H1 (cell line): ENCODE measurements around the gene FKBP2. TPM values are rescaled to one million over a fixed set of nuclear protein-coding genes. Genes with fewer than 3 reads are reported as not detected.
A peak's percentile ranks its signal among the peaks of the same experiment; 100 is the strongest.

Experiments used
- CTCF ChIA-PET: fragments of 300-600 bp; sonication (Branson Sonifier 250); formaldehyde crosslinking; loops from one replicate; lab custom pipeline; 2021; ENCODE audit not compliant: partially characterized antibody; lab: Charles Lee
- POLR2A ChIA-PET: fragments of 300-600 bp; sonication (Branson Sonifier 250); formaldehyde crosslinking; loops from one replicate; lab custom pipeline; 2021; ENCODE audit warnings: inconsistent platforms; ENCODE audit not compliant: partially characterized antibody; lab: Charles Lee
- DNase-seq, 2 experiments: peaks; one replicate each; pipeline versions ENCODE4 v3.0.0 to v3.0.0-alpha.2; 2010 to 2022; ENCODE audit warnings: low spot score in 2 of 2, low read depth in 1 of 2, mixed read lengths in 1 of 2
- FAIRE-seq: peaks from 2 replicates; lab custom pipeline; 2011; peaks lifted over from hg19 to GRCh38; lab: Jason Lieb, UNC
- H2AFZ ChIP-seq: 2 replicates; pipeline ENCODE4 v1.8.1; 2012; ENCODE audit warnings: low read length, inconsistent platforms
- H2AK5ac ChIP-seq: 2 replicates; pipeline ENCODE4 v1.6.1; 2013; ENCODE audit warnings: low read depth, low read length
- H2BK120ac ChIP-seq: replicated peaks from 2 replicates; pipeline ENCODE3; 2013; ENCODE audit warnings: low read depth, low read length, inconsistent platforms
- H2BK12ac ChIP-seq: 2 replicates; pipeline ENCODE4 v1.6.1; 2013; ENCODE audit warnings: low read depth, low read length
- H2BK15ac ChIP-seq: 2 replicates; pipeline ENCODE4 v1.6.1; 2013; ENCODE audit warnings: low read length
- H2BK20ac ChIP-seq: 2 replicates; pipeline ENCODE4 v1.6.1; 2013; ENCODE audit warnings: low read length
- H2BK5ac ChIP-seq: 2 replicates; pipeline ENCODE4 v1.6.1; 2013; ENCODE audit warnings: low read depth, low read length
- H3K14ac ChIP-seq: 2 replicates; pipeline ENCODE4 v1.6.1; 2013; ENCODE audit warnings: inconsistent platforms; ENCODE audit not compliant: insufficient read length
- H3K18ac ChIP-seq: 2 replicates; pipeline ENCODE4 v1.6.1; 2013; ENCODE audit warnings: low read length; ENCODE audit errors: extremely low read depth
- H3K23ac ChIP-seq: 2 replicates; pipeline ENCODE4 v1.6.1; 2013; ENCODE audit warnings: inconsistent platforms; ENCODE audit not compliant: insufficient read length
- H3K23me2 ChIP-seq: 2 replicates; pipeline ENCODE4 v1.6.1; 2013; ENCODE audit warnings: low read depth, low read length
- H3K27ac ChIP-seq: 2 replicates; pipeline ENCODE4 v1.6.1; 2011; ENCODE audit warnings: low read depth, low read length, inconsistent platforms
- H3K27me3 ChIP-seq, 4 experiments: replicated peaks in 1 of 4; 1 replicate in 1 of 4; 2 replicates in 3 of 4; pipeline versions ENCODE4 v1.6.1 to v1.8.1; 2011 to 2013; ENCODE audit warnings: low read length in 3 of 4, mild to moderate bottlenecking in 3 of 4, inconsistent platforms in 2 of 4, mixed read lengths in 2 of 4, moderate library complexity in 1 of 4; ENCODE audit not compliant: control insufficient read depth in 3 of 4, insufficient read depth in 3 of 4; ENCODE audit errors: extremely low read depth in 1 of 4
- H3K36me3 ChIP-seq, 4 experiments: 2 replicates each; pipeline versions ENCODE4 v1.6.1 to v1.8.1; 2011 to 2013; ENCODE audit warnings: mild to moderate bottlenecking in 4 of 4, low read length in 3 of 4, moderate library complexity in 2 of 4, control low read depth in 1 of 4, inconsistent platforms in 1 of 4; ENCODE audit not compliant: insufficient read depth in 4 of 4, control insufficient read depth in 2 of 4
- H3K4ac ChIP-seq: replicated peaks from 2 replicates; pipeline ENCODE3; 2013; ENCODE audit warnings: low read length, low read depth, mixed read lengths, inconsistent platforms; ENCODE audit not compliant: insufficient read length
- H3K4me1 ChIP-seq, 4 experiments: replicated peaks in 1 of 4; 1 replicate in 1 of 4; 2 replicates in 3 of 4; pipeline versions ENCODE4 v1.6.1 to v1.8.1; 2011 to 2013; ENCODE audit warnings: low read length in 3 of 4, inconsistent platforms in 2 of 4, mixed read lengths in 1 of 4; ENCODE audit not compliant: insufficient read depth in 4 of 4, control insufficient read depth in 3 of 4
- H3K4me2 ChIP-seq, 2 experiments: 2 replicates each; pipeline versions ENCODE4 v1.6.1 to v1.8.1; 2011 to 2013; ENCODE audit warnings: low read depth in 2 of 2, low read length in 2 of 2, control low read depth in 1 of 2, inconsistent platforms in 1 of 2, mild to moderate bottlenecking in 1 of 2; ENCODE audit not compliant: insufficient read depth in 1 of 2
- H3K4me3 ChIP-seq, 4 experiments: fragments of 200-600, 300-600 bp in 1 of 4; sonication (generic), shearing (Covaris generic), sonication (Bioruptor Twin) in 1 of 4; 2 replicates each; pipeline versions ENCODE4 v1.5.1 to v1.8.1; 2011 to 2016; ENCODE audit warnings: low read length in 4 of 4, low read depth in 3 of 4, control low read depth in 2 of 4, inconsistent platforms in 2 of 4, mild to moderate bottlenecking in 2 of 4, mixed read lengths in 1 of 4, moderate library complexity in 1 of 4; ENCODE audit not compliant: insufficient read depth in 2 of 4; ENCODE audit errors: extremely low read depth in 1 of 4
- H3K56ac ChIP-seq: replicated peaks from 2 replicates; pipeline ENCODE3; 2013; ENCODE audit warnings: low read depth, mild to moderate bottlenecking, mixed read lengths, low read length, inconsistent platforms; ENCODE audit not compliant: insufficient read length
- H3K79me1 ChIP-seq: 2 replicates; pipeline ENCODE4 v1.6.1; 2013; ENCODE audit warnings: low read depth, low read length, control low read depth
- H3K79me2 ChIP-seq, 2 experiments: 2 replicates each; pipeline versions ENCODE4 v1.6.1 to v1.8.1; 2012 to 2013; ENCODE audit warnings: low read length in 2 of 2, mild to moderate bottlenecking in 2 of 2, inconsistent platforms in 1 of 2; ENCODE audit not compliant: insufficient read depth in 2 of 2, control insufficient read depth in 1 of 2
- H3K9ac ChIP-seq, 4 experiments: replicated peaks in 1 of 4; 1 replicate in 1 of 4; 2 replicates in 3 of 4; pipeline versions ENCODE4 v1.6.1 to v1.8.1; 2011 to 2013; ENCODE audit warnings: low read depth in 3 of 4, low read length in 3 of 4, control low read depth in 2 of 4, mild to moderate bottlenecking in 2 of 4, moderate library complexity in 2 of 4, inconsistent platforms in 1 of 4; ENCODE audit errors: extremely low read depth in 1 of 4
- H3K9me3 ChIP-seq, 2 experiments: 2 replicates each; pipeline versions ENCODE4 v1.6.1 to v1.8.1; 2012 to 2013; ENCODE audit warnings: mild to moderate bottlenecking in 2 of 2, moderate library complexity in 2 of 2, control low read depth in 1 of 2, inconsistent platforms in 1 of 2, low read depth in 1 of 2, low read length in 1 of 2, mixed read lengths in 1 of 2; ENCODE audit not compliant: insufficient read depth in 2 of 2
- H4K20me1 ChIP-seq, 2 experiments: replicated peaks in 1 of 2; 2 replicates each; pipeline versions ENCODE3 to v1.8.1; 2011 to 2013; ENCODE audit warnings: inconsistent platforms in 2 of 2, low read length in 2 of 2, mild to moderate bottlenecking in 1 of 2; ENCODE audit not compliant: insufficient read depth in 2 of 2, control insufficient read depth in 1 of 2
- H4K5ac ChIP-seq: 2 replicates; pipeline ENCODE4 v1.6.1; 2013; ENCODE audit warnings: low read length, low read depth, mixed read lengths, inconsistent platforms; ENCODE audit not compliant: insufficient read length
- H4K8ac ChIP-seq: 2 replicates; pipeline ENCODE4 v1.8.0; 2013; ENCODE audit warnings: mild to moderate bottlenecking, moderate library complexity, low read length, inconsistent platforms; ENCODE audit not compliant: insufficient read depth; ENCODE audit errors: extremely low read depth
- H4K91ac ChIP-seq: replicated peaks from 2 replicates; pipeline ENCODE3; 2013; ENCODE audit warnings: low read length, mixed read lengths, inconsistent platforms; ENCODE audit not compliant: insufficient read length
- CEBPB ChIP-seq: IDR thresholded peaks from 2 replicates; pipeline ENCODE4 v1.6.1; 2012; ENCODE audit warnings: low read depth, low read length
- CHD1 ChIP-seq: IDR thresholded peaks from 2 replicates; pipeline ENCODE4 v1.6.1; 2012; ENCODE audit warnings: low read depth, low read length, improper control_type of control experiment
- CHD2 ChIP-seq: IDR thresholded peaks from 2 replicates; pipeline ENCODE4 v1.6.1; 2012; ENCODE audit warnings: low read length, improper control_type of control experiment
- GABPA ChIP-seq: IDR thresholded peaks from 2 replicates; pipeline ENCODE4 v1.6.1; 2011; ENCODE audit warnings: mild to moderate bottlenecking, low read length, moderate library complexity, borderline replicate concordance; ENCODE audit not compliant: insufficient read depth
- GTF2F1 ChIP-seq: IDR thresholded peaks from 2 replicates; pipeline ENCODE4 v1.6.1; 2012; ENCODE audit warnings: low read depth, low read length, improper control_type of control experiment, borderline replicate concordance
- SAP30 ChIP-seq: fragments of 300-600 bp; sonication (generic); IDR thresholded peaks from 2 replicates; pipeline ENCODE4 v1.7.1; 2012; ENCODE audit warnings: low read length, moderate library complexity, mild to moderate bottlenecking, inconsistent platforms; ENCODE audit not compliant: insufficient read depth, insufficient replicate concordance
- SP4 ChIP-seq: IDR thresholded peaks from 2 replicates; pipeline ENCODE4 v1.6.1; 2012; ENCODE audit warnings: low read length, inconsistent platforms
- SRF ChIP-seq: IDR thresholded peaks from 2 replicates; pipeline ENCODE4 v1.6.1; 2011; ENCODE audit warnings: mild to moderate bottlenecking, low read depth, low read length, moderate library complexity
- WGBS, 2 experiments: shearing (Covaris generic) in 1 of 2; methylation state at CpG; one replicate each; pipeline versions ENCODE4 v1.1.6 to v1.1.7; 2013 to 2015; ENCODE audit warnings: low lambda C conversion rate in 2 of 2, mixed read lengths in 2 of 2, inconsistent platforms in 1 of 2, low coverage in 1 of 2, missing lambda C conversion rate in 1 of 2; ENCODE audit not compliant: insufficient replicate concordance in 2 of 2, insufficient coverage in 1 of 2, insufficient read length in 1 of 2; ENCODE audit errors: extremely low coverage in 1 of 2, missing lambda C conversion rate in 1 of 2; 5-methylcytosine and 5-hydroxymethylcytosine counted together
- long read RNA-seq, 2 experiments: library from RNA in 1 of 2; library from capped mRNA in 1 of 2; stranded (forward); transcript quantifications; one replicate each; pipeline ENCODE4 v2.0.0, GENCODE V29; 2021; ENCODE audit warnings: inconsistent platforms in 1 of 2
- polyA minus RNA-seq, 3 experiments: library from RNA; depleted of rRNA, polyadenylated mRNA; stranded (reverse); fragments of >200 nt; gene quantifications; 1 replicate in 2 of 3; 2 replicates in 1 of 3; pipeline ENCODE4 v1.2.3, GENCODE V29; 2011
- polyA plus RNA-seq, 7 experiments: library from polyadenylated mRNA; depleted of rRNA in 3 of 7; stranded (reverse) in 5 of 7; unstranded in 2 of 7; fragments of >200 nt in 5 of 7; fragments of 200-250 nt in 2 of 7; gene quantifications; 1 replicate in 5 of 7; 2 replicates in 1 of 7; 4 replicates in 1 of 7; pipeline versions ENCODE4 v1.2.1 to v1.2.3, GENCODE V29; 2011 to 2013; ENCODE audit warnings: missing spikeins in 2 of 7, mixed read lengths in 2 of 7
- total RNA-seq: library from RNA; stranded (reverse); fragmentation: NEBNext Ultra II Directional; extraction: Animal tissue kit (Norgen Biotek cat#: 25700); gene quantifications from 2 replicates; pipeline ENCODE4 v1.2.1, GENCODE V29; 2021

Gene FKBP2
- total RNA-seq, result 41.7 and 43.2 TPM in 2 replicates
- polyA plus RNA-seq (2011; rRNA removed), result 52.5 and 67.3 TPM in 2 replicates
- 68.9 TPM for polyA plus RNA-seq (2011; cell fraction: cytosol; rRNA removed)
- 41.9 TPM for polyA plus RNA-seq (2011; cell fraction: nucleus; rRNA removed)
- polyA plus RNA-seq (2012, experiment 1 of 2), result 82.9 to 116 TPM (median 94.9 TPM) in 4 replicates
- 63.5 TPM for polyA plus RNA-seq (2012, experiment 2 of 2)
- 59.3 TPM for polyA plus RNA-seq (2013, experiment 1 of 2)
- polyA plus RNA-seq (2013, experiment 2 of 2), result 69.6 TPM
- 10.7 and 10.8 TPM in 2 replicates for polyA minus RNA-seq (2011; rRNA and poly(A)+ RNA removed)
- 26.5 TPM for polyA minus RNA-seq (2011; cell fraction: cytosol; rRNA and poly(A)+ RNA removed)
- polyA minus RNA-seq (2011; cell fraction: nucleus; rRNA and poly(A)+ RNA removed), result 14.5 TPM
- long read RNA-seq, experiment 1, partial matches to known transcripts, result 7 of 17 reads
- long read RNA-seq, experiment 1, other reads (novel, unspliced or antisense), result 3 of 17 reads
- long read RNA-seq, experiment 2, transcript FKBP2-201 (6 exons, 657 nt), result major isoform, 9 of 33 reads
- long read RNA-seq, experiment 2, partial matches to known transcripts, result 19 of 33 reads
- long read RNA-seq, experiment 2, other reads (novel, unspliced or antisense), result 2 of 33 reads

- Histone ChIP-seq H4K8ac (peak within 1 kb of the TSS; percentile 92), H3K56ac (peak within 1 kb of the TSS; percentile 90), H3K14ac (no peak within 1 kb of the TSS), H2AK5ac (peak within 1 kb of the TSS; percentile 26; the same call in 1 of the 2 replicates), H2BK5ac (peak within 1 kb of the TSS; percentile 88), H3K4me3 (peak within 1 kb of the TSS; percentile 67 to 82 (median 78)), H3K18ac (peak within 1 kb of the TSS; percentile 99), H3K27ac (peak within 1 kb of the TSS; percentile 87), H3K23me2 (peaks cover 12% of the 10 kb centered on the region), H2BK20ac (no peak within 1 kb of the TSS), H3K36me3 (peaks cover 0 to 19% (median 7%) of the 10 kb centered on the region in 4 experiments; a peak in 4 of 8 replicates), H3K4me1 (peaks cover 0 to 16% (median 12%) of the 10 kb centered on the region in 4 experiments; a peak in 6 of 7 replicates), H4K91ac (peak within 1 kb of the TSS; percentile 81), H3K9ac (peak within 1 kb of the TSS; percentile 72 to 85 (median 76)), H2AFZ (no peak within 1 kb of the TSS), H3K23ac (no peak within 1 kb of the TSS), H3K79me1 (peaks cover 3% of the 10 kb centered on the region), H2BK12ac (0 out of 2 replicates have a peak within 1 kb of the TSS, but pooled peaks have one; percentile 1), H3K27me3 (no peaks in the 10 kb centered on the region; a peak in 1 of 7 replicates), H4K5ac (peak within 1 kb of the TSS; percentile 90), H2BK120ac (no peak within 1 kb of the TSS), H2BK15ac (no peak within 1 kb of the TSS), H3K9me3 (no peaks in the 10 kb centered on the region), H3K79me2 (peaks cover 2 to 13% of the 10 kb centered on the region in 2 experiments; a peak in 3 of 4 replicates), H3K4ac (peak within 1 kb of the TSS; percentile 38), H4K20me1 (peaks cover 0 to 11% of the 10 kb centered on the region in 2 experiments), H3K4me2 (peak within 1 kb of the TSS; percentile 82 to 85)
- 7% methylated on average over 44 of the region's 58 CpGs; no CpG with 5 or more reads in 1 of the 2 experiments for WGBS, 2 experiments
- ChIA-PET POLR2A (interaction anchor here (0.7 to 13.1 kb wide), 9 partner anchors 6 to 64 kb away, joined by 3 to 352 read pairs (median 43); partner anchors contain the start of genes DNAJC4, FKBP2, NUDT22 and PLCB3), CTCF (interaction anchor here (1.0 to 1.6 kb wide), 3 partner anchors 10 to 32 kb away, joined by 3 to 4 read pairs (median 4); partner anchors contain the start of gene NUDT22)
- FAIRE-seq (no peak), DNase-seq (peak; percentile 88 to 97)
- TF ChIP-seq GABPA, result peak; percentile 91
- TF ChIP-seq CHD2, result no peak
- peak; percentile 42; the same call in 1 of the 2 replicates for TF ChIP-seq SP4
- TF ChIP-seq CEBPB, result no peak
- no peak for TF ChIP-seq SRF
- peak; percentile 50 for TF ChIP-seq SAP30
- TF ChIP-seq CHD1, result no peak
- no peak for TF ChIP-seq GTF2F1
Measured at GRCh38 chr11:64240435-64241240, at the start of gene FKBP2. FKBP2 (plus strand) TSS chr11:64241095; CDS start chr11:64242388, 1,293 bp downstream.
